ENCODE measurements around the gene CHST15. TPM values are rescaled to one million over a fixed set of nuclear protein-coding genes. Genes with fewer than 3 reads are reported as not detected.

The CHST15 gene, protein sequence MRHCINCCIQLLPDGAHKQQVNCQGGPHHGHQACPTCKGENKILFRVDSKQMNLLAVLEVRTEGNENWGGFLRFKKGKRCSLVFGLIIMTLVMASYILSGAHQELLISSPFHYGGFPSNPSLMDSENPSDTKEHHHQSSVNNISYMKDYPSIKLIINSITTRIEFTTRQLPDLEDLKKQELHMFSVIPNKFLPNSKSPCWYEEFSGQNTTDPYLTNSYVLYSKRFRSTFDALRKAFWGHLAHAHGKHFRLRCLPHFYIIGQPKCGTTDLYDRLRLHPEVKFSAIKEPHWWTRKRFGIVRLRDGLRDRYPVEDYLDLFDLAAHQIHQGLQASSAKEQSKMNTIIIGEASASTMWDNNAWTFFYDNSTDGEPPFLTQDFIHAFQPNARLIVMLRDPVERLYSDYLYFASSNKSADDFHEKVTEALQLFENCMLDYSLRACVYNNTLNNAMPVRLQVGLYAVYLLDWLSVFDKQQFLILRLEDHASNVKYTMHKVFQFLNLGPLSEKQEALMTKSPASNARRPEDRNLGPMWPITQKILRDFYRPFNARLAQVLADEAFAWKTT
- total RNA-seq: under 1 TPM in 1 of 2 experiments, not detected in 1; 0.09 TPM

DNA sequence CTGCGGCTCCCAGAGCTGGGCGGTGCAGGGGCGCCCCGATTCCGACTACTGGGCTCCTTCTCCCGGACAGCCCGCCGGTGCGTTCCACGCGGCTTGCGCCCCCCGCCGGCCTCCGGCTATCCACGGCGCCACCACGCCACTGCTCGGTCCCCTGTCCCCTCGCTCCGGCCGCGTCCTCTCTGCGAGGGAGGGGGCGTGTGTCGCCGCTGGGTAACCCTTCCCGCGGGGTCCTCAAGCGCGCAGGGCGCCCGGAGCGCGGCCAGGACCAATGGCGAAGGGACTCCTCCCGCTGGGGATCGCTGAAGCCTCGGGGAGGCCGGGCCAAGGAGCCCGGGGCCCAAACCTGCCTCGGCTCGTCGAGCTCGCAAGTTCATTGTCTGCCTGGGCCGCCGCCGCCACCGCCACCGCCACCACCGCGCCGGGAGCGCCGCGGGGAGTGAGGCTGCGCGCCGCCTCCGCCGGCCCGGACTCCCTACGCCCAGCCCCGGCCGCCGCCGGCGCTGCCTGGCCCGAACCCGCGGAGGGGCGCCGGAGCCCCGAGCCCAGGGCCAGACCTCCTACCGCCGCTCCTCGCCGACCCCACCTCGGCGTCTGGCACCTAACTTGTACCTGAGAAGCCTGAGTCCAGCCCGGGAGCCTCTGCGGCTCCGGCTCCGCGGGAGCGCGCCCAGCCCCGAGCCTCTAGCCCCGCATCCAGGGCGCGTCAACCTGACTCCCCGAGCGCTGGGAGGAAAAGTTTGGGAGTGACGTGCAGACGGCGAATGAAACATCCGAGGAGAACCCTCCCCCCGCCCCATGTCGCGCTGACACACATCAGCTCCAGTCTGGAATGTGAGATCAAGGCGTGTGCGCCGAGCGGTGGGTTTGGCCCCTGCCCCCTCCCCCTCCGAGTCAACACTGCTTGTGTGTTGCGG, at the start of gene CHST15:
Gene CHST15 (minus strand): TSS at position 739 of the 914 bp plus-strand sequence. CDS start 47,386 bp downstream, outside the sequence.
- ATAC-seq (no peak), DNase-seq (no peak)
- no peaks in the 10 kb centered on the region for H3K4me1 Mint-ChIP-seq
- H3K27ac Mint-ChIP-seq: no peak within 1 kb of the TSS
- H3K4me3 Mint-ChIP-seq: no peak within 1 kb of the TSS
- H3K36me3 Mint-ChIP-seq: no peaks in the 10 kb centered on the region
- no peaks in the 10 kb centered on the region for H3K9me3 Mint-ChIP-seq (ENCODE audit: low read depth)
- H3K27me3 Mint-ChIP-seq: peaks cover 71% of the 10 kb centered on the region
- CTCF ChIA-PET: interaction anchor here (1.6 kb wide), 1 partner anchor 97 kb away, joined by 4 read pairs; no protein-coding TSS in a partner anchor

DNA sequence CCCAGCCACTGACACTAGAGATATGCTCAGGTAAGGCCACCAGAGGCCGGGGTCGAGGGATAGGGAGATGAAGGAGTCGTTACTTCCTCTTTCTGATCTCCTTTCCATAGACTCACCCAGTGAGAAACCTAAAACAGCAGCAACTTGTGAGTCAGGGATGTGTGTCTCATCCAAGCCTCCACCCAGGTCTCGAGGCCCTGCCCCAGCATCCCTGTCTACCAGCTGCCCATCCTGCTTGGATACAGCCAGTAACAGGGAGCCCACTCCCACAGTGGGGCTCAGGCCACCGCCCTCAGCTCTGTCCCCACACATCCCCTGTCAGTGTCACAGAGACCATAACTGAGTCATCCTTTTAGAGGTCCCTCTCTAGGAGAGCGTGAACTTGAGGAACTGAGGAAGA, 49.6 kb upstream of the CHST15 start:
- H3K4me3 Mint-ChIP-seq: no peak overlapping the region
- H3K4me1 Mint-ChIP-seq: no peaks in the 10 kb centered on the region
- CTCF ChIA-PET: no interaction called here
- no peaks in the 10 kb centered on the region for H3K36me3 Mint-ChIP-seq
- no peak overlapping the region for H3K27ac Mint-ChIP-seq
- DNase-seq (no peak), ATAC-seq (no peak)
- peaks cover 3% of the 10 kb centered on the region for H3K27me3 Mint-ChIP-seq
- H3K9me3 Mint-ChIP-seq (ENCODE audit: low read depth): no peaks in the 10 kb centered on the region

DNA sequence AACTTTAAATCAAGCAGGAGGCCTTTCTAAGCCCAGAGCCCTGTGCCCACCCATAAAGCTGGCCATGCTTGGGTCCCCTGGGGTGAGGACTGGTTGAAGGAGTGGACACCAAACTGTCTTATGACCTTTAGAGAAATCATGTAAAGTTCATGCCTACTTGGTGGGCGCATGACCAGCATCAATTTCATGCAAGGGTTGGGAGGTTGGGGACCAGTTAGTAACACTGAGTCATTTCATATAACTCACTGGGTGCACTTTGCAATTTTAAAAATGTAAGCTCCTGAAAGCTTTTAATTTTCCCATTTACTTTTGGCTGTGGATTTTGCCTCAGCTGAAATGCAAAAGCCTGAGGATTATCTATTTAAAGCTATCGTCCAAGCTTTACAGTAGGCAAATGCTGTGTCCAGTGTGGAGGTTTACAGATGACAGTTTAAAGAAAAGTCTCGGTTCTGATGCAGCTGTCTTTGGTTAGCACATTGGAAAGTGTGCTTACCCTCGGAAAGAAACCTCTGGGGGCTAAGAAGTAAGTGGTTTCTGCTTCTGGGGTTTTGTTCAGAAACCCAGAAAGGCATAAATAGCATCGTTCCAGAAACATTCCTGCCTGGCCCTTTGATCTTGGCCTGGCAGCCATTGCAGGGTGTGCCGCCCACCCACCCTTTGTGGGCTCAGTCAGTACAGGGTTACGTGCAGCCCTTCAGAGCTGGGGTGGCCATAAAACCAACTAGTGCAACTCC, 48.8 kb upstream of the CHST15 start:
- Mint-ChIP-seq H3K4me1 (no peaks in the 10 kb centered on the region), H3K4me3 (no peak overlapping the region), H3K36me3 (no peaks in the 10 kb centered on the region), H3K9me3 (ENCODE audit: low read depth) (no peaks in the 10 kb centered on the region), H3K27ac (no peak overlapping the region), H3K27me3 (peaks cover 8% of the 10 kb centered on the region)
- DNase-seq: no peak
- ATAC-seq: no peak
- CTCF ChIA-PET: no interaction called here

DNA sequence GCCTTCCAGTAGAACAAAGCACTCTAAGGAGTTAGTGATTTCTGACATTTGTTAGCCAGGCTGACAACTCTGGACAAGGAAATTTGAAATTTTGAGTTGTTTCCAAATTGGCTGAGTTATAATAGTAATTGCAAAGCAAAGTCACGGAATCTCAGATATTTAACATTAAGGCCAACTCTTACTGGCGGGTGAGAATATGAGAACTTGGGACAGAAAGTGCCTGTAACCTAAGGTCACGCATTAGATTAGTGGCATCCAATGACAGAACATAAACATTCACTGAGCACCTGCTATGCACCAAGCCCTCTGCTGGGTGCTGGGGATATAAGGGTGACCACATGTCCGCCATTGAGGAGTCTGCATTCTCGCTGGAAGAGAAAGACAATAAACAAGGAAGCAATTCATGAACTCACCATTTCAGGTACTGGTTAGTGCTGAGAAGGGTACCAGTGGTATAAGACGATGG, 45.5 kb upstream of the CHST15 start:
- H3K4me1 Mint-ChIP-seq: no peaks in the 10 kb centered on the region
- CTCF ChIA-PET: no interaction called here
- H3K36me3 Mint-ChIP-seq: no peaks in the 10 kb centered on the region
- no peak for DNase-seq
- peaks cover 10% of the 10 kb centered on the region for H3K27me3 Mint-ChIP-seq
- ATAC-seq: no peak
- no peaks in the 10 kb centered on the region for H3K9me3 Mint-ChIP-seq (ENCODE audit: low read depth)
- H3K4me3 Mint-ChIP-seq: no peak overlapping the region
- no peak overlapping the region for H3K27ac Mint-ChIP-seq

DNA sequence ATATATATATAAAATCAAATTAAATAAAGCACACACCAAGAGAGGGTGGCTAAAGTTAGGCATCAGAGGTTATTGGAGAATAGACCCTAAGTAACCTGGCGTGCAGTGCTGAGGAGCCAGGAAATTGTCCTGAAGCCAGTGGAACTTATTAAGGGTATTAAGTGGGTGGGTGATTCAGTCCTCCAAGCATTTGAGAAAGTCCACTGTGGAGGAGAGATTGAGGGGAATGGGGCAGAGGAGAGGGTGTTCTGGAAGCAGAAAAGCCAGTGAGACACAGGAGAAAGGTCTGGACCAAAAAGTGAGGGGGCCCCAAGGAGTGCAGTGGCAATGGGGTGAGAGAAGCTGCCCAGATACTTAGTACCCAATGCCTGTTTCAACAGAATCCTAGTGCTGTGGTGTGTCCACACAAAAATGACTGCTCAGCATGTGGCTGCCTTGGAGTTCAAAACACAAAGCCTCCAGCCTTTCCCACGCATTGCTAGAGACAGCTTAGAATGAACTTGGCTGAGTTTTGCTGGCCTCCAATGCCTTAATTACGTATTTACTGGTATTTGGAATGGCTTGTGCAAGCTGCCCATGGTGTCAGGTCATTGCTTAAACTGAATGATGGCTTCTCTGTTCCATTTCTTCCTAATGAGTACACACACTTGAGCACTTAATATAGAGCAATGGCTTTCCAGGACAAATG, 44.9 kb upstream of the CHST15 start:
- CTCF ChIA-PET: no interaction called here
- no peak for DNase-seq
- Mint-ChIP-seq H3K9me3 (ENCODE audit: low read depth) (no peaks in the 10 kb centered on the region), H3K4me1 (no peaks in the 10 kb centered on the region), H3K36me3 (no peaks in the 10 kb centered on the region), H3K27me3 (peaks cover 10% of the 10 kb centered on the region), H3K4me3 (no peak overlapping the region), H3K27ac (no peak overlapping the region)
- ATAC-seq: no peak

DNA sequence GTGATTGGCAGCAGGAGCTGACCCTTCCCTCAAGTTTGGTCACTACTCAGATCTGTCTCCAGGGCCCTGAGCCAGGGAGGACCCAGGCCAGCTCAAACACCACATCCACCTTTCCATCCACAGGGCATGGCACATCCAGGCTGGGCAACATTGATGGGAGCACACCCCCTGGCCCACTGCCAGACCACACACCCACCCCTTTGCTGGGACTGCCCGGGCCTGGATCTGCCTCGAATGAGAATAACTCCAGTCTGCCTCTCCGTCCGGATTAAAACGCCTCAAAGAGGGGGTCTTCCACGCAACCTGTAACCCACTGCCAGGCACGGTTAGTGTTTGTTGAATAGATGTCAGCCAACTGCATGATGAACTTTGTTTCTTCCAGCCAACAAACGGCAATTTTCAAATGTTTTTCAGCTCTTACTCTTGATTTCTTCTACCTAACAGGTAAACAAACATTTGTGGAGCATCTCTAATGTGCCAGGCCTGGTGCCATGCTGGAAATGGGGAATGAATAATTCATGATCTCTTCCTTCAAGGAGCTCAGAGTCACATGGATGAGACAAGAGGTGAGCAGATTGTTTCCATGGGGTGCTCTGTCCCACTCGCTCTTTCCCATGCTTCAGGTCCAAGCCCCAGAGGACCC, 41.0 kb upstream of the CHST15 start:
- Mint-ChIP-seq H3K36me3 (no peaks in the 10 kb centered on the region), H3K4me1 (no peaks in the 10 kb centered on the region), H3K27me3 (peaks cover 10% of the 10 kb centered on the region), H3K9me3 (ENCODE audit: low read depth) (no peaks in the 10 kb centered on the region), H3K27ac (no peak overlapping the region), H3K4me3 (no peak overlapping the region)
- no peak for DNase-seq
- CTCF ChIA-PET: no interaction called here
- no peak for ATAC-seq

DNA sequence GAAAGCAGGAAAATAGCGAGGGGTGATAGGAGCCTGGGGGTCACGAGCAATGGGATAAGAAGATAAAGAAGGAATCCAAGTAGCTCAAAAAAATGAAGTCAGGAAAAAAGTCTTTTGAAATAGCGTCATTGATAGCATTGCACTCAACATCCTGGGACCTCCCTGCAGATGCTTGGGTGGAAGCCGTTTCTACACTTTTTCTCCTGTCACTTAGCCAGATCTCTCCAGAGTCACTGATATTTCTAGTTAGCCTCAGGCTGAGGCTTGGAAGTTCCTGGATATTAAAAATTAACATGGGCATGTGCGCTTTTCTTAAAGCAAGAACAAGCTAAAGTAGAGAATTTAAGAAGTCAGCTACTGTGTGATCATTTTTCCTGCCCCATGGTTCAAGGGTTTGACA, 39.5 kb upstream of the CHST15 start:
- Mint-ChIP-seq H3K4me1 (no peaks in the 10 kb centered on the region), H3K36me3 (no peaks in the 10 kb centered on the region), H3K27ac (no peak overlapping the region), H3K9me3 (ENCODE audit: low read depth) (no peaks in the 10 kb centered on the region), H3K4me3 (no peak overlapping the region), H3K27me3 (peaks cover 10% of the 10 kb centered on the region)
- ATAC-seq: no peak
- CTCF ChIA-PET: interaction anchor here (0.8 to 0.9 kb wide), 2 partner anchors 49 to 138 kb away, joined by 3 to 4 read pairs; no protein-coding TSS in a partner anchor
- DNase-seq: no peak

DNA sequence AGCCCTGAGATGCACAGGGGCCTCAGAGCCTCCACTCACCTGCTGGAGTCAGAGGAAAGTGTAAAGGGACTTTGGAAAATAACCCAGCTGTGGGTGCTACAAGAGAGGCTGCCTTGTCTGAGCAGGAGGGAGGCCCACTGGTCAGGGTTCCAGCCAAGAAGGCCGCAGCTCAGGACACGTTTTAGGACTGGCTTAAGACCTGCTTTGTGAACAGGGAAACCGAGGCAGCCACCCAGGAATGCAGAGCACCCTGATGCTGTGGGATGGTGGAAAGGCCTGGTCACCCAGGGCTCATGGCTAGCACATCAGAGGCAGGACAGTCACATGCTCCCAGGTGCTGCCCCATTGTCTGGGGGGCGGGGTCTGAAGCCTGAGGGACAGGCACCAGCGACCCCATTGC, 38.9 kb upstream of the CHST15 start:
- Mint-ChIP-seq H3K27me3 (peaks cover 6% of the 10 kb centered on the region), H3K4me3 (no peak overlapping the region), H3K9me3 (ENCODE audit: low read depth) (no peaks in the 10 kb centered on the region), H3K27ac (no peak overlapping the region), H3K4me1 (no peaks in the 10 kb centered on the region), H3K36me3 (no peaks in the 10 kb centered on the region)
- ATAC-seq (no peak), DNase-seq (no peak)
- CTCF ChIA-PET: interaction anchor here (0.8 kb wide), 1 partner anchor 138 kb away, joined by 4 read pairs; no protein-coding TSS in a partner anchor

DNA sequence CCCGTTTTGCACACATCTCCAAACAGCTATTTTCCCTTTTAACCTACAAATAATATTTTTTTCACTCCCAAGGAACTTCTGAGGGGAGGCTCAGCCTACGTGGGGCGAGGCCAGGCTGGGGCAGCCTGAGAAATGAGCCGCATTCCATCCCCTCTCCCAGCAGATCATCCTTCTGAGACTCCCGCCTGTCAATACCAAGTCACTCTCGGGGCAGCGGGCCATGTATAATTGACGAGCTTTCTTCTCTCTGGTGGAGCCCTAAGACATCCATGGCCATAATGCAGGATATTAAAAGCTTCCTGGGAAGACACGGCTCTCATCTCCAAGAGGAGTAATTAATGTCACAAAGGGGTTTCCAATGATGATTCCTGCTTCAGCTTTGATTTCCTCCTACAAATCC, 37.8 kb upstream of the CHST15 start:
- H3K36me3 Mint-ChIP-seq: no peaks in the 10 kb centered on the region
- no peaks in the 10 kb centered on the region for H3K4me1 Mint-ChIP-seq
- no peak overlapping the region for H3K27ac Mint-ChIP-seq
- H3K9me3 Mint-ChIP-seq (ENCODE audit: low read depth): no peaks in the 10 kb centered on the region
- DNase-seq: no peak
- no peak overlapping the region for H3K4me3 Mint-ChIP-seq
- CTCF ChIA-PET: no interaction called here
- peaks cover 4% of the 10 kb centered on the region for H3K27me3 Mint-ChIP-seq
- ATAC-seq: no peak

DNA sequence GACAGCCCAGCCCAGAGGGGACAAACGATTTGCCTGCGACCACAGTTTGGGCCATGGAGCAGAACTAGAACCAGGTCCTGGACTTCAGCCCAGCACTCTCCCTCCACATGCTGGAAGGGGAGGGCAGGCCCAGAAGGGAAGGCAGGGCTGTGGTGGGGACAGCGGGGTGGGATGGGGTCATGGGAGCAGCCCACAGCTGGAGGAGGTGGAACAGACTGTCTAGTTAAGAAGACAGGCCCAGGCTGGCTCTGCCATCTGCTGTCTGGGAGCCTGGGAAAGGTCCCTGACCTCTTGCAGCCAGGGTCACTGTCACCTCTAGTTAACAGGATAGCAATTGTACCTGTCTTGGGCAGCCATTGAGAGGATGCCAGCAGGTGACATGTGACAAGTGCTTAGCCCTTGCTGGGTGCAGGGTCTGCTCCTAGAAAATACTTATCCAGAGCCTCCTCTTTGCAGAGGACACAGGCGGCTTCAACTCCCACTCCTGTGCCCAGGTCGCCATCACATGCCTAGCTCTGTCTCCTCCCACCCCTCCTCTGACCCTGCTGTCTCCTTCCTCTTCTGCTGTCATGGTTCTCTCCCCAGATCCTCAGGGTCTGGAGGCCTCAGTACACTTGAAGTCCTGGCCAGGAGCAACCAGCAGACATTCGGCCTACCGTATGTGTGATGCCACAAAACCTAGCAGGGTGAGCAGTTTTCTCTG, 37.0 kb upstream of the CHST15 start:
- Mint-ChIP-seq H3K27me3 (peaks cover 4% of the 10 kb centered on the region), H3K27ac (no peak overlapping the region), H3K9me3 (ENCODE audit: low read depth) (no peaks in the 10 kb centered on the region), H3K4me3 (no peak overlapping the region), H3K4me1 (no peaks in the 10 kb centered on the region), H3K36me3 (no peaks in the 10 kb centered on the region)
- CTCF ChIA-PET: no interaction called here
- DNase-seq (no peak), ATAC-seq (no peak)

DNA sequence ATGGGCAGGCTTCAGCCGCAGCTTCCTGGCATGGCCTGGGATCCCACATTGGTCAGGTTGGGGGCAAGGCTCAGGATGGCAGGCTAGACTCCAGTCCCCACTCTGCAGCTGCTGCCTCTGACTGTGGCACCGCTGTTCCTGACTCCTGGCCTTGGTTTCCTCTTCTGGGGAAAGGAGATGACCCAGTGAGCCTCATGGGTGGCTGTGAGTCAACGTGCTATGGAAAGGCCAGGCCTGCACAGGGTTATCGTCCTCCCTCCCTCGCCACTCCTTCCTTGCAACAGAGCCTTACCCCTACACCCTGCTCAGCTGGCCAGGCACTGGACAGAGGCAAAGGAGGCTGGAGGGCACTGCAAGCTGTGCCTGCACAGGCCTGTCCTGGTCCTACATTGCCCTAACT, 36.1 kb upstream of the CHST15 start:
- Mint-ChIP-seq H3K27ac (no peak overlapping the region), H3K36me3 (no peaks in the 10 kb centered on the region), H3K4me1 (no peaks in the 10 kb centered on the region), H3K9me3 (ENCODE audit: low read depth) (no peaks in the 10 kb centered on the region), H3K4me3 (no peak overlapping the region), H3K27me3 (no peaks in the 10 kb centered on the region)
- ATAC-seq: no peak
- CTCF ChIA-PET: no interaction called here
- no peak for DNase-seq

DNA sequence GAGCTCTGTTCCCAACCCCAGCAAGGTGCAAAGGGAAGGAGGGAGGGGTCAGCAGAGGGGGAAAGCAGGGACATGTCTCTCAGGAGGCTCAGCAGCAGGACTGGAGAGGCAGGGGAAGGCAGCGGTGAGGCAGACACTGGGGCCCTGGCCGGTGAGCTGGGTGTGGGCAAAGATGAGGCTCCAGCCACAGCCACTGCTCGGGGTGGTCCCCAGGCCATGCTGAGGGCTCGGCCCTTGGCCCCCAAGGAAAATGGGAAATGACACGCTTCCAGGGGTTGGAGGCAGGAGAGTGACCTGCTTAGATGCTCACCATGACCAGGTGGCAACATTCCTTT, 35.4 kb upstream of the CHST15 start:
- H3K9me3 Mint-ChIP-seq (ENCODE audit: low read depth): no peaks in the 10 kb centered on the region
- no peak overlapping the region for H3K4me3 Mint-ChIP-seq

More for the DNA sequence above, 35.4 kb upstream of the CHST15 start:
- ATAC-seq (no peak), DNase-seq (no peak)
- H3K27ac Mint-ChIP-seq: no peak overlapping the region
- H3K36me3 Mint-ChIP-seq: no peaks in the 10 kb centered on the region
- no peaks in the 10 kb centered on the region for H3K27me3 Mint-ChIP-seq
- CTCF ChIA-PET: interaction anchor here (0.5 kb wide), 1 partner anchor 253 kb away, joined by 3 read pairs; no protein-coding TSS in a partner anchor
- H3K4me1 Mint-ChIP-seq: no peaks in the 10 kb centered on the region
